ENCODE results near the gene TWIST2.

GRCh38 chr2:238913931-238914647 is 66.2 kb downstream of the TWIST2 start:
- TF ChIP-seq POLR2AphosphoS5 (IDR thresholded peaks at IDR 0.05; ENCODE audit: low read depth, low read length) (no peak), REST (IDR thresholded peaks at IDR 0.05; ENCODE audit: insufficient read depth in 1 of 2, low read depth in 2 of 2, low read length in 2 of 2) (no peak), SIN3A (IDR thresholded peaks at IDR 0.05; ENCODE audit: borderline replicate concordance, insufficient read depth, low read length) (no peak)
